Heart left ventricle (tissue), 16 donors: ENCODE data around the gene WDR36. TPM values are rescaled to one million over a fixed set of nuclear protein-coding genes. Genes with fewer than 3 reads are reported as not detected.

Experiments
- ATAC-seq, 4 donors: fragments of 200-7000 bp; cut with Tn5 transposase; one replicate each; pipeline ENCODE4 v1.9.1; 2020 to 2022; ENCODE audit warnings: moderate library complexity in 4 of 4, mild to moderate bottlenecking in 3 of 4, moderate number of reproducible peaks in 1 of 4
- DNase-seq, 5 donors: peaks; one replicate each; pipeline ENCODE4 v3.0.0-alpha.2; 2020
- H3K27ac ChIP-seq, 12 donors: fragments of 200-600 bp; sonication (generic) in 4 of 12; one replicate each; pipeline versions ENCODE4 v1.5.0 to v1.8.0; 2016 to 2022; ENCODE audit warnings: mild to moderate bottlenecking in 2 of 12
- H3K27me3 ChIP-seq, 9 donors: fragments of 200-600 bp; sonication (generic) in 2 of 9; one replicate each; pipeline versions ENCODE4 v1.5.1 to v1.8.0; 2016 to 2022; ENCODE audit warnings: mild to moderate bottlenecking in 3 of 9
- H3K36me3 ChIP-seq, 9 donors: fragments of 200-600 bp; sonication (generic) in 2 of 9; one replicate each; pipeline versions ENCODE4 v1.5.0 to v1.8.0; 2018 to 2022; ENCODE audit warnings: mild to moderate bottlenecking in 2 of 9
- H3K4me1 ChIP-seq, 12 donors: fragments of 200-600 bp; sonication (generic) in 4 of 12; one replicate each; pipeline versions ENCODE4 v1.5.0 to v1.8.0; 2016 to 2022; ENCODE audit warnings: mild to moderate bottlenecking in 3 of 12
- H3K4me3 ChIP-seq, 12 donors: fragments of 200-600 bp; sonication (generic) in 4 of 12; one replicate each; pipeline versions ENCODE4 v1.5.0 to v1.8.0; 2017 to 2022; ENCODE audit warnings: mild to moderate bottlenecking in 9 of 12, moderate library complexity in 4 of 12
- H3K9me3 ChIP-seq, 12 donors: fragments of 200-600 bp; sonication (generic) in 4 of 12; one replicate each; pipeline versions ENCODE4 v1.5.0 to v1.8.0; 2016 to 2022; ENCODE audit warnings: mild to moderate bottlenecking in 1 of 12
- POLR2A ChIP-seq, 2 donors: fragments of 450-650 bp; IDR thresholded peaks; one replicate each; pipeline ENCODE4 v1.6.1; 2017; ENCODE audit warnings: antibody characterized with exemption in 2 of 2, mild to moderate bottlenecking in 2 of 2, moderate library complexity in 2 of 2
- WGBS, 4 donors: extraction: QIAGEN DNeasy Blood & Tissue Kit in 2 of 4; methylation state at CpG; one replicate each; pipeline versions ENCODE4 v1.1.5 to v1.1.7; 2013 to 2018; 5-methylcytosine and 5-hydroxymethylcytosine counted together
- intact Hi-C, 10 donors: fragments of 100-400 bp; cut with DNase I; formaldehyde crosslinking; loops; one replicate each; pipeline versions ENCODE4 v1.11.1 to v1.14.2; 2022
- polyA plus RNA-seq, 2 donors: library from polyadenylated mRNA; stranded (reverse); fragments of 200-250 nt; gene quantifications; one replicate each; pipeline ENCODE4 v1.2.3, GENCODE V29; 2013
- total RNA-seq, 9 donors: library from RNA; depleted of rRNA in 2 of 9; stranded (reverse); fragments of >200 nt in 2 of 9; fragmentation: NEBNext Ultra II Directional in 3 of 9; extraction: Animal tissue kit (Norgen Biotek cat#: 25700) in 3 of 9; gene quantifications; one replicate each; pipeline versions ENCODE4 v1.1.0 to v1.2.4, GENCODE V29; 2016 to 2023
- TF ChIP-seq, protein P1 (sequence below), 12 donors: fragments of 200-600 bp; sonication (generic) in 4 of 12; IDR thresholded peaks; one replicate each; pipeline versions ENCODE4 v1.5.0 to v1.8.0; 2018 to 2022; ENCODE audit warnings: antibody characterized with exemption in 12 of 12, mild to moderate bottlenecking in 5 of 12
- donor health status: ischemic (EF 13 %, LVEDD 7.1; RV severe dilation, severe dysfunction).
- donor health status: healthy with polysubstance abuse.
- donor health status: DM: no; HTN: yes; CAD: no.
- donor health status: DM: no; HTN: no; CAD: no.
- donor health status: ischemic (EF 25% LVEDD 6.9; RV normal size, moderate dysfunction).
- donor health status: ischemic (EF 25% LVEDD 5.7; RV mildly dilated, moderate dysfunction).
- donor health status: healthy.
- donor health status: DM: yes; HTN: yes; CAD: no.
- donor health status: ischemic (EF 35%, LVEDD 5.7; RV mildly dilated, moderate dysfunction).
- donor health status: nonischemic (EF 11% LVEDD 7.7; RV severe dilation, severe dysfunction).
- donor health status: DM: yes; HTN: yes; CAD: no.
- donor health status: PGD.
- donor health status: ischemic (EF 29% LVEDD 5.4; RV normal size, mild dysfunction).
- donor health status: nonischemic (EF 23%, LVEDD 6.1; RV moderate dilation, normal function).

WDR36 gene
- total and polyA plus RNA-seq, 11 donors, result 4.3 to 18.0 (median 11.7) TPM

- peaks cover 0 to 3% (median 0%) of the 10 kb centered on the region in 9 donors for H3K27me3 ChIP-seq
- TF ChIP-seq, protein P1, sequence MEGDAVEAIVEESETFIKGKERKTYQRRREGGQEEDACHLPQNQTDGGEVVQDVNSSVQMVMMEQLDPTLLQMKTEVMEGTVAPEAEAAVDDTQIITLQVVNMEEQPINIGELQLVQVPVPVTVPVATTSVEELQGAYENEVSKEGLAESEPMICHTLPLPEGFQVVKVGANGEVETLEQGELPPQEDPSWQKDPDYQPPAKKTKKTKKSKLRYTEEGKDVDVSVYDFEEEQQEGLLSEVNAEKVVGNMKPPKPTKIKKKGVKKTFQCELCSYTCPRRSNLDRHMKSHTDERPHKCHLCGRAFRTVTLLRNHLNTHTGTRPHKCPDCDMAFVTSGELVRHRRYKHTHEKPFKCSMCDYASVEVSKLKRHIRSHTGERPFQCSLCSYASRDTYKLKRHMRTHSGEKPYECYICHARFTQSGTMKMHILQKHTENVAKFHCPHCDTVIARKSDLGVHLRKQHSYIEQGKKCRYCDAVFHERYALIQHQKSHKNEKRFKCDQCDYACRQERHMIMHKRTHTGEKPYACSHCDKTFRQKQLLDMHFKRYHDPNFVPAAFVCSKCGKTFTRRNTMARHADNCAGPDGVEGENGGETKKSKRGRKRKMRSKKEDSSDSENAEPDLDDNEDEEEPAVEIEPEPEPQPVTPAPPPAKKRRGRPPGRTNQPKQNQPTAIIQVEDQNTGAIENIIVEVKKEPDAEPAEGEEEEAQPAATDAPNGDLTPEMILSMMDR (IDR thresholded peaks at IDR 0.05), result no peak
- no peak for TF ChIP-seq POLR2A (IDR thresholded peaks at IDR 0.05)
- H3K4me3 ChIP-seq, result no peak overlapping the region
- no peak for ATAC-seq
- no peaks in the 10 kb centered on the region for H3K36me3 ChIP-seq
- intact Hi-C loops, result loop anchor here in 2 of 10 donors (10.0 kb wide), 2 partner anchors 346 to 356 kb away; partner anchors contain the start of gene STARD4 (in 1 of the 2)
- H3K27ac ChIP-seq, result no peak overlapping the region
- peaks cover 0 to 6% (median 0%) of the 10 kb centered on the region in 12 donors for H3K9me3 ChIP-seq
- H3K4me1 ChIP-seq, result peaks cover 0 to 6% (median 0%) of the 10 kb centered on the region in 12 donors
- no peak for DNase-seq
- 53 to 67% (median 54%) methylated on average over 2 of the region's 2 CpGs for WGBS, 4 donors
These were observed 77.1 kb downstream of the WDR36 start for GRCh38 chr5:111169269-111169668.

- Histone ChIP-seq H3K4me1 (peaks cover 0 to 6% (median 0%) of the 10 kb centered on the region in 12 donors), H3K9me3 (peaks cover 0 to 6% (median 0%) of the 10 kb centered on the region in 12 donors), H3K27ac (no peak overlapping the region), H3K27me3 (peaks cover 0 to 3% (median 0%) of the 10 kb centered on the region in 9 donors), H3K4me3 (no peak overlapping the region), H3K36me3 (no peaks in the 10 kb centered on the region)
- no peak for ATAC-seq
- TF ChIP-seq, protein P1 (IDR thresholded peaks at IDR 0.05), result no peak
- no peak for TF ChIP-seq POLR2A (IDR thresholded peaks at IDR 0.05)
- DNase-seq, result no peak
- WGBS, 4 donors, result 84 to 92% (median 89%) methylated on average over 2 of the region's 2 CpGs
- intact Hi-C loops, result no loop called here
These were observed 78.1 kb downstream of the WDR36 start for GRCh38 chr5:111170279-111170678.

- ATAC-seq, result no peak
- H3K36me3 ChIP-seq, result no peaks in the 10 kb centered on the region
- H3K4me3 ChIP-seq, result no peak overlapping the region
- 75 to 80% (median 79%) methylated on average over 3 of the region's 3 CpGs for WGBS, 4 donors
- H3K4me1 ChIP-seq, result peaks cover 0 to 6% (median 0%) of the 10 kb centered on the region in 12 donors
- intact Hi-C loops, result no loop called here
- no peak overlapping the region for H3K27ac ChIP-seq
- H3K27me3 ChIP-seq, result peaks cover 0 to 3% (median 0%) of the 10 kb centered on the region in 9 donors
- no peak for DNase-seq
- TF ChIP-seq, protein P1 (IDR thresholded peaks at IDR 0.05), result no peak
- TF ChIP-seq POLR2A (IDR thresholded peaks at IDR 0.05), result no peak
- peaks cover 0 to 6% (median 0%) of the 10 kb centered on the region in 12 donors for H3K9me3 ChIP-seq
These were observed 80.4 kb downstream of the WDR36 start for GRCh38 chr5:111172504-111172903.

DNA sequence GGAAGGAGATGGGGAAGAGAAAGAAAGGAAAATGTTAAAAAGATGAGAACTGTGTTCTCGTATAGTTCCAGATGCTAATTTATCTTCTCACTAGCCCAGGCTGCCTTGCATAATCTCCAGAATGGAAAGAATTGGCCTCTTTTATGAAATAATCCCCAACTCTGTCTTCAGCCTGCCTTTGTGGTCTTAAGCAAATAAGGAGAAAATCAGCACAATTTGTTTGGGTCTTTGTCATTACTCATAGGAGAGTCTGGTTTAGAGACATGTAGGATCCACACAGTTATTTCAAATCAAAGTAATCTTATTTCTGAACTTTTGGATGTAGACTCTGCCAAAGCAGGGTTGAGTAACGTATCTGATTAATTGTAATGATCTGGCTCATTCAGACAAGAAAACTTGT is 81.3 kb downstream of the WDR36 start:
- Histone ChIP-seq H3K9me3 (peaks cover 0 to under 1% (median 0%) of the 10 kb centered on the region in 12 donors), H3K27ac (no peak overlapping the region), H3K27me3 (peaks cover 0 to 3% (median 0%) of the 10 kb centered on the region in 9 donors), H3K36me3 (no peaks in the 10 kb centered on the region), H3K4me3 (no peak overlapping the region), H3K4me1 (peaks cover 0 to 4% (median 0%) of the 10 kb centered on the region in 12 donors)
- intact Hi-C loops, result no loop called here
- TF ChIP-seq POLR2A (IDR thresholded peaks at IDR 0.05), result no peak
- TF ChIP-seq, protein P1 (IDR thresholded peaks at IDR 0.05), result no peak
- ATAC-seq (no peak), DNase-seq (no peak)
- 78 to 91% (median 86%) methylated on average over 2 of the region's 2 CpGs for WGBS, 4 donors

Other genes with a start within 250 kb of the WDR36 start
- gene TSLP, start 20.6 kb upstream of the WDR36 start, total RNA-seq, result 1 to 10 TPM; 1.3 to 8.7 (median 4.1) TPM
- 1 to 10 TPM; 2.8 to 7.0 TPM for gene TSLP, start 20.6 kb upstream of the WDR36 start, polyA plus RNA-seq
- gene CAMK4, start 132.0 kb downstream of the WDR36 start, total RNA-seq, result 1 to 10 TPM in 1 of 9 donors, under 1 TPM in 5, not detected in 3; 0.02 to 3.7 (median 0.55) TPM
- gene CAMK4, start 132.0 kb downstream of the WDR36 start, polyA plus RNA-seq, result under 1 TPM; 0.06 to 0.23 TPM